ENCODE measurements around the gene ERP27. TPM values are rescaled to one million over a fixed set of nuclear protein-coding genes. Genes with fewer than 3 reads are reported as not detected.

The ERP27 gene
- total and polyA plus RNA-seq, 2 donors from 2014 or later: 11.0 to 35.3 TPM

- no peaks in the 10 kb centered on the region for H3K27me3 ChIP-seq (ENCODE audit: control insufficient read depth, insufficient read depth, low read length)
- no peaks in the 10 kb centered on the region for H3K9me3 ChIP-seq (ENCODE audit: control insufficient read depth in 2 of 3, insufficient read depth in 1 of 3, low read length in 3 of 3)
- H3K4me3 ChIP-seq (ENCODE audit: low read length in 3 of 3): no peak overlapping the region
- intact Hi-C loops (cut with DNase I): no loop called here
- no peak for TF ChIP-seq CTCF (IDR thresholded peaks at IDR 0.05; ENCODE audit: borderline replicate concordance, extremely low read depth, insufficient read depth)
- DNase-seq (no peak), FAIRE-seq (no peak)
- no peaks in the 10 kb centered on the region for H3K36me3 ChIP-seq (ENCODE audit: control insufficient read depth in 2 of 3, insufficient read depth in 3 of 3, low read length in 3 of 3)
- H3K27ac ChIP-seq (ENCODE audit: low read depth in 2 of 2, low read length in 2 of 2): no peak overlapping the region
- peaks cover 0 to 7% (median 1%) of the 10 kb centered on the region in 3 donors for H3K4me1 ChIP-seq (ENCODE audit: control insufficient read depth in 2 of 3, insufficient read depth in 2 of 3, low read depth in 1 of 3, low read length in 3 of 3)
- H3K9ac ChIP-seq (ENCODE audit: low read length in 3 of 3): no peak overlapping the region
Observed at GRCh38 chr12:14910090-14910915, 28.0 kb downstream of the ERP27 start.

GRCh38 chr12:14907953-14908352 is 30.4 kb downstream of the ERP27 start:
- TF ChIP-seq CTCF (IDR thresholded peaks at IDR 0.05; ENCODE audit: borderline replicate concordance, extremely low read depth, insufficient read depth): no peak
- Histone ChIP-seq H3K27ac (ENCODE audit: low read depth in 2 of 2, low read length in 2 of 2) (no peak overlapping the region), H3K4me1 (ENCODE audit: control insufficient read depth in 2 of 3, insufficient read depth in 2 of 3, low read depth in 1 of 3, low read length in 3 of 3) (peaks cover 0 to 7% (median 0%) of the 10 kb centered on the region in 3 donors), H3K27me3 (ENCODE audit: control insufficient read depth, insufficient read depth, low read length) (no peaks in the 10 kb centered on the region), H3K9me3 (ENCODE audit: control insufficient read depth in 2 of 3, insufficient read depth in 1 of 3, low read length in 3 of 3) (no peaks in the 10 kb centered on the region), H3K9ac (ENCODE audit: low read length in 3 of 3) (no peak overlapping the region), H3K4me3 (ENCODE audit: low read length in 3 of 3) (no peak overlapping the region), H3K36me3 (ENCODE audit: control insufficient read depth in 2 of 3, insufficient read depth in 3 of 3, low read length in 3 of 3) (no peaks in the 10 kb centered on the region)
- FAIRE-seq: no peak
- intact Hi-C loops (cut with DNase I): no loop called here
- no peak for DNase-seq

- FAIRE-seq: no peak
- Histone ChIP-seq H3K9me3 (ENCODE audit: control insufficient read depth in 2 of 3, insufficient read depth in 1 of 3, low read length in 3 of 3) (no peaks in the 10 kb centered on the region), H3K4me1 (ENCODE audit: control insufficient read depth in 2 of 3, insufficient read depth in 2 of 3, low read depth in 1 of 3, low read length in 3 of 3) (peaks cover 0 to 7% (median 0%) of the 10 kb centered on the region in 3 donors), H3K27ac (ENCODE audit: low read depth in 2 of 2, low read length in 2 of 2) (peak overlapping the region in 1 of 2 donors; percentile 41), H3K36me3 (ENCODE audit: control insufficient read depth in 2 of 3, insufficient read depth in 3 of 3, low read length in 3 of 3) (no peaks in the 10 kb centered on the region), H3K9ac (ENCODE audit: low read length in 3 of 3) (no peak overlapping the region), H3K27me3 (ENCODE audit: control insufficient read depth, insufficient read depth, low read length) (no peaks in the 10 kb centered on the region), H3K4me3 (ENCODE audit: low read length in 3 of 3) (no peak overlapping the region)
- no peak for TF ChIP-seq CTCF (IDR thresholded peaks at IDR 0.05; ENCODE audit: borderline replicate concordance, extremely low read depth, insufficient read depth)
- intact Hi-C loops (cut with DNase I): no loop called here
- no peak for DNase-seq
Observed at GRCh38 chr12:14906114-14906513, 32.2 kb downstream of the ERP27 start.
